ENCODE data around the gene SCN9A.
A peak's percentile ranks its signal among the peaks of the same experiment; 100 is the strongest.

The SCN9A gene

GRCh38 chr2:166188084-166188483 is 187.7 kb downstream of the SCN9A start:
- H3K9me3 Mint-ChIP-seq, result no peaks in the 10 kb centered on the region
- no peaks in the 10 kb centered on the region for H3K36me3 Mint-ChIP-seq (ENCODE audit: low read depth)
- no peaks in the 10 kb centered on the region for H3K27me3 Mint-ChIP-seq (ENCODE audit: low read depth)
- peak overlapping the region in 1 of 3 experiments; percentile 20 for H3K27ac Mint-ChIP-seq
- H3K4me1 Mint-ChIP-seq, result no peaks in the 10 kb centered on the region
- TF ChIP-seq CTCF (IDR thresholded peaks at IDR 0.05; ENCODE audit: unreplicated experiment in 3 of 3), result no peak
- H3K4me3 Mint-ChIP-seq, result no peak overlapping the region

- Mint-ChIP-seq H3K27ac (no peak overlapping the region), H3K9me3 (no peaks in the 10 kb centered on the region), H3K4me1 (no peaks in the 10 kb centered on the region), H3K27me3 (ENCODE audit: low read depth) (peaks cover 4% of the 10 kb centered on the region), H3K36me3 (ENCODE audit: low read depth) (no peaks in the 10 kb centered on the region), H3K4me3 (no peak overlapping the region)
- no peak for TF ChIP-seq CTCF (IDR thresholded peaks at IDR 0.05; ENCODE audit: unreplicated experiment in 3 of 3)
Observed at GRCh38 chr2:166184789-166185188, 191.0 kb downstream of the SCN9A start.

GRCh38 chr2:166181813-166182154 is 194.0 kb downstream of the SCN9A start:
- H3K9me3 Mint-ChIP-seq, result no peaks in the 10 kb centered on the region
- peak in 2 of 3 experiments; percentile 8 to 15 for TF ChIP-seq CTCF (IDR thresholded peaks at IDR 0.05; ENCODE audit: unreplicated experiment in 3 of 3)
- no peak overlapping the region for H3K4me3 Mint-ChIP-seq
- H3K36me3 Mint-ChIP-seq (ENCODE audit: low read depth), result no peaks in the 10 kb centered on the region
- no peaks in the 10 kb centered on the region for H3K4me1 Mint-ChIP-seq
- peaks cover 4% of the 10 kb centered on the region for H3K27me3 Mint-ChIP-seq (ENCODE audit: low read depth)
- H3K27ac Mint-ChIP-seq, result no peak overlapping the region

- Mint-ChIP-seq H3K4me1 (no peaks in the 10 kb centered on the region), H3K27ac (no peak overlapping the region), H3K9me3 (no peaks in the 10 kb centered on the region), H3K27me3 (ENCODE audit: low read depth) (peaks cover 4% of the 10 kb centered on the region), H3K4me3 (no peak overlapping the region), H3K36me3 (ENCODE audit: low read depth) (no peaks in the 10 kb centered on the region)
- TF ChIP-seq CTCF (IDR thresholded peaks at IDR 0.05; ENCODE audit: unreplicated experiment in 3 of 3), result peak; percentile 49 to 61 (median 61)
Observed at GRCh38 chr2:166180951-166181812, 194.6 kb downstream of the SCN9A start.

GRCh38 chr2:166179201-166179600 is 196.5 kb downstream of the SCN9A start:
- Mint-ChIP-seq H3K36me3 (ENCODE audit: low read depth) (no peaks in the 10 kb centered on the region), H3K9me3 (no peaks in the 10 kb centered on the region), H3K4me3 (no peak overlapping the region), H3K4me1 (no peaks in the 10 kb centered on the region), H3K27me3 (ENCODE audit: low read depth) (peaks cover 4% of the 10 kb centered on the region), H3K27ac (no peak overlapping the region)
- TF ChIP-seq CTCF (IDR thresholded peaks at IDR 0.05; ENCODE audit: unreplicated experiment in 3 of 3), result peak; percentile 25 to 53 (median 28)

GRCh38 chr2:166173263-166173662 is 202.5 kb downstream of the SCN9A start:
- Mint-ChIP-seq H3K4me1 (no peaks in the 10 kb centered on the region), H3K9me3 (no peaks in the 10 kb centered on the region), H3K4me3 (no peak overlapping the region), H3K27me3 (ENCODE audit: low read depth) (no peaks in the 10 kb centered on the region), H3K36me3 (ENCODE audit: low read depth) (no peaks in the 10 kb centered on the region), H3K27ac (no peak overlapping the region)
- no peak for TF ChIP-seq CTCF (IDR thresholded peaks at IDR 0.05; ENCODE audit: unreplicated experiment in 3 of 3)

All from nephron (organoid).